Panc1 (cell line): ENCODE data around the gene WDR59. TPM values are rescaled to one million over a fixed set of nuclear protein-coding genes. Genes with fewer than 3 reads are reported as not detected.
"Not testable (repeated sequence)": the region's sequence is repeated elsewhere in the genome, so short reads cannot be mapped to it uniquely, and the experiment has no call there.

Source experiments
- ATAC-seq: fragments of 200-7000 bp; cut with Tn5 transposase; 2 replicates; pipeline ENCODE4 v1.9.1; 2020; ENCODE audit warnings: mild to moderate bottlenecking, moderate library complexity
- BruUV-seq: library from RNA; stranded (reverse); fragments of 400-500 nt; replicated peaks from 2 replicates; lab custom pipeline; 2021; lab: Mats Ljungman, UMichigan
- CTCF ChIA-PET: fragments of 300-600 bp; sonication (Branson Sonifier 250); formaldehyde crosslinking; loops from one replicate; lab custom pipeline; 2022; ENCODE audit warnings: antibody characterized with exemption; lab: Charles Lee
- POLR2A ChIA-PET: fragments of 300-600 bp; sonication (Branson Sonifier 250); formaldehyde crosslinking; loops from one replicate; lab custom pipeline; 2022; ENCODE audit warnings: antibody characterized with exemption; lab: Charles Lee
- DNase-seq: peaks from one replicate; pipeline ENCODE4 v3.0.0-alpha.2; 2010; ENCODE audit warnings: low read depth, low spot score
- H3K27ac ChIP-seq: 2 replicates; pipeline ENCODE4 v1.5.1; 2011; ENCODE audit warnings: mild to moderate bottlenecking, low read length, inconsistent platforms
- H3K27me3 ChIP-seq: fragments of 200-500 bp; sonication (Bioruptor generic); 2 replicates; pipeline ENCODE4 v1.6.0; 2014; ENCODE audit warnings: low read length, inconsistent platforms; ENCODE audit not compliant: control insufficient read depth, insufficient read depth
- H3K36me3 ChIP-seq: fragments of 200-500 bp; sonication (Bioruptor generic); 2 replicates; pipeline ENCODE4 v1.5.1; 2014; ENCODE audit warnings: inconsistent platforms, mild to moderate bottlenecking, low read length, moderate library complexity; ENCODE audit not compliant: control insufficient read depth, insufficient read depth
- H3K4me1 ChIP-seq: 2 replicates; pipeline ENCODE4 v1.5.1; 2011; ENCODE audit warnings: inconsistent platforms, mild to moderate bottlenecking, low read length, moderate library complexity; ENCODE audit not compliant: control insufficient read depth, insufficient read depth
- H3K4me3 ChIP-seq, 2 experiments: 2 replicates each; pipeline ENCODE4 v1.5.1; 2011 to 2012; ENCODE audit warnings: low read depth in 2 of 2, low read length in 2 of 2, mild to moderate bottlenecking in 2 of 2, inconsistent platforms in 1 of 2, moderate library complexity in 1 of 2
- H3K9me3 ChIP-seq: fragments of 200-500 bp; sonication (Bioruptor generic); 2 replicates; pipeline ENCODE4 v1.5.1; 2014; ENCODE audit warnings: low read depth, mild to moderate bottlenecking, inconsistent platforms, low read length, moderate library complexity; ENCODE audit not compliant: control insufficient read depth, insufficient read depth
- CTCF ChIP-seq: fragments of 450-650 bp; IDR thresholded peaks from 2 replicates; pipeline ENCODE4 v1.5.1; 2017; ENCODE audit warnings: mild to moderate bottlenecking
- POLR2AphosphoS5 ChIP-seq: IDR thresholded peaks from 2 replicates; pipeline ENCODE4 v1.6.1; 2012; ENCODE audit warnings: mild to moderate bottlenecking, low read depth, low read length, moderate library complexity
- REST ChIP-seq, 2 experiments: IDR thresholded peaks; 2 replicates each; pipeline ENCODE4 v1.6.1; 2011 to 2012; ENCODE audit warnings: low read depth in 2 of 2, control low read depth in 1 of 2, low read length in 1 of 2, mild to moderate bottlenecking in 1 of 2, moderate library complexity in 1 of 2; ENCODE audit not compliant: insufficient read depth in 1 of 2
- SIN3A ChIP-seq: IDR thresholded peaks from 2 replicates; pipeline ENCODE4 v1.6.1; 2012; ENCODE audit warnings: low read depth, mild to moderate bottlenecking, low read length, moderate library complexity, borderline replicate concordance; ENCODE audit not compliant: insufficient read depth
- TCF7L2 ChIP-seq: IDR thresholded peaks from 2 replicates; pipeline ENCODE4 v1.6.1; 2011; ENCODE audit warnings: mild to moderate bottlenecking, low read depth, low read length, inconsistent platforms
- in situ Hi-C: cut with HindIII; loops from 2 replicates; pipeline ENCODE4 v1.10.0; 2016; ENCODE audit warnings: low sequenced_read_pairs, low pct_unique_long_range_greater_than_20kb
- intact Hi-C: fragments of 100-400 bp; cut with micrococcal nuclease; formaldehyde crosslinking; loops from one replicate; pipeline ENCODE4 v1.10.0; 2022; ENCODE audit not compliant: unreplicated experiment
- total RNA-seq: library from RNA; stranded (reverse); gene quantifications from one replicate; pipeline ENCODE4 v1.2.1, GENCODE V29; 2021; ENCODE audit not compliant: unreplicated experiment

The WDR59 gene
- total RNA-seq, 1 experiment from 2014 or later = 58.7 TPM

GRCh38 chr16:74991268-74991592 is 6.3 kb upstream of the WDR59 start:
- DNase-seq (no peak), ATAC-seq (no peak)
- ChIA-PET CTCF (no interaction called here), POLR2A (no interaction called here)
- Histone ChIP-seq H3K27me3 (no peaks in the 10 kb centered on the region), H3K27ac (no peak overlapping the region), H3K4me1 (no peaks in the 10 kb centered on the region), H3K36me3 (no peaks in the 10 kb centered on the region), H3K9me3 (no peaks in the 10 kb centered on the region), H3K4me3 (no peak overlapping the region)
- intact Hi-C loops = no loop called here
- in situ Hi-C loops = no loop called here
- TF ChIP-seq CTCF = no peak
- no peak for TF ChIP-seq TCF7L2
- no peak for TF ChIP-seq POLR2AphosphoS5
- no peak for TF ChIP-seq SIN3A
- no peak for TF ChIP-seq REST (IDR thresholded peaks at IDR 0.05; ENCODE audit: insufficient read depth in 1 of 2, low read depth in 2 of 2, low read length in 1 of 2)
- BruUV-seq = no TSS peak

GRCh38 chr16:74990832-74991231 is 5.9 kb upstream of the WDR59 start:
- Histone ChIP-seq H3K9me3 (no peaks in the 10 kb centered on the region), H3K36me3 (no peaks in the 10 kb centered on the region), H3K27ac (no peak overlapping the region), H3K4me1 (no peaks in the 10 kb centered on the region), H3K4me3 (no peak overlapping the region), H3K27me3 (no peaks in the 10 kb centered on the region)
- in situ Hi-C loops = no loop called here
- TF ChIP-seq TCF7L2 (no peak), SIN3A (no peak), REST (IDR thresholded peaks at IDR 0.05; ENCODE audit: insufficient read depth in 1 of 2, low read depth in 2 of 2, low read length in 1 of 2) (no peak), POLR2AphosphoS5 (no peak), CTCF (no peak)
- intact Hi-C loops = no loop called here
- CTCF ChIA-PET = no interaction called here
- DNase-seq = no peak
- no peak for ATAC-seq
- POLR2A ChIA-PET = no interaction called here
- BruUV-seq = no TSS peak

GRCh38 chr16:74989864-74990263 is 4.9 kb upstream of the WDR59 start:
- H3K36me3 ChIP-seq, BruUV-seq, DNase-seq, CTCF ChIA-PET, ATAC-seq, H3K9me3 ChIP-seq, H3K27ac ChIP-seq, POLR2A ChIA-PET, in situ Hi-C loops, H3K4me3 ChIP-seq, H3K27me3 ChIP-seq, intact Hi-C loops, H3K4me1 ChIP-seq: not testable (repeated sequence)
